GM21390 (cell line): ENCODE results near the gene NAA35.
"Not testable (repeated sequence)": the region's sequence is repeated elsewhere in the genome, so short reads cannot be mapped to it uniquely, and the experiment has no call there.

Experiments used
- ATAC-seq: cut with Tn5 transposase; IDR thresholded peaks from one replicate; pipeline ENCODE4 v1.9.1; 2021; ENCODE audit not compliant: unreplicated experiment

NAA35 gene

GRCh38 chr9:86022687-86023266 lies 81.8 kb downstream of the NAA35 start:
- no peak for ATAC-seq

DNA sequence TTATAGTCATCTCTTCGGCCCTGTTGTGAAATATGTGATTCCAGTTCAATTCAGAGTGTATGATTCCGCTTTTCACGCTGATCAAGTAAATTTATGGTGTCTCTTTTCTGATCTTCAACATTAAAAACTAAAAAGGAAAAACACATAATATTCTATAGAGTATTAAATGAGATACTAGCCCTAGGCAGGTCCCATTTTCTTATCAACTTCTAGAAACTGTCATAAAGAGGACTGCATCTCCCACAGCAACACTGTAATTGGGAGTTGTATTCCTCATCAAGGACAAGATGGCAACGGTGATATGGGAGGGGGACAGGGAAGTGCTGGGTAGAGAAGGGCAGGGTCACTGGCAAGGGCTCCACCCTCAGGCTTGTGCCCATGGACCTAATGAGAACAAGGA lies 86.8 kb downstream of the NAA35 start:
- ATAC-seq: no peak

- ATAC-seq: no peak
These were observed 94.2 kb downstream of the NAA35 start for GRCh38 chr9:86034863-86035734.

GRCh38 chr9:86035827-86036440 lies 95.0 kb downstream of the NAA35 start:
- no peak for ATAC-seq

DNA sequence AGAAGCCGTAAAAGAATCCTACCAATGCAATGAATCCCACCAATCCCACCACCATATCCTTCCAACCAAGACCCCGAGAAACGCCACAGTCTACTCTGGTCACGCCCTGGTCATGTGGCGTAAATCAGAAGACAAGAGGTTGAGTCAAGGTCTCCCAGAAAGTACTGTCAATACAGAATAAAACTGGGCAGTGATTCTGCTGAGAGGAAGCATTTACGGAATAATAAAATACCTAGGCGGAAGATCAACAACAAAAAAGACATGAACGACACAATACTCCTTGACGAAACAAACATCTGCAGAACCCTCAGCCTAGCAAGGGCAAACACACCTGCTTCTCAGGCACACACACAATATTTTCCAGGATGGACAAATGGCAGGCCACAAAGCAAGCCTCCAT lies 95.6 kb downstream of the NAA35 start:
- ATAC-seq: no peak

- no peak for ATAC-seq
These were observed 99.3 kb downstream of the NAA35 start for GRCh38 chr9:86039991-86040860.

GRCh38 chr9:86040861-86041155 lies 99.9 kb downstream of the NAA35 start:
- no peak for ATAC-seq

GRCh38 chr9:86041311-86041741 lies 100.4 kb downstream of the NAA35 start:
- no peak for ATAC-seq

DNA sequence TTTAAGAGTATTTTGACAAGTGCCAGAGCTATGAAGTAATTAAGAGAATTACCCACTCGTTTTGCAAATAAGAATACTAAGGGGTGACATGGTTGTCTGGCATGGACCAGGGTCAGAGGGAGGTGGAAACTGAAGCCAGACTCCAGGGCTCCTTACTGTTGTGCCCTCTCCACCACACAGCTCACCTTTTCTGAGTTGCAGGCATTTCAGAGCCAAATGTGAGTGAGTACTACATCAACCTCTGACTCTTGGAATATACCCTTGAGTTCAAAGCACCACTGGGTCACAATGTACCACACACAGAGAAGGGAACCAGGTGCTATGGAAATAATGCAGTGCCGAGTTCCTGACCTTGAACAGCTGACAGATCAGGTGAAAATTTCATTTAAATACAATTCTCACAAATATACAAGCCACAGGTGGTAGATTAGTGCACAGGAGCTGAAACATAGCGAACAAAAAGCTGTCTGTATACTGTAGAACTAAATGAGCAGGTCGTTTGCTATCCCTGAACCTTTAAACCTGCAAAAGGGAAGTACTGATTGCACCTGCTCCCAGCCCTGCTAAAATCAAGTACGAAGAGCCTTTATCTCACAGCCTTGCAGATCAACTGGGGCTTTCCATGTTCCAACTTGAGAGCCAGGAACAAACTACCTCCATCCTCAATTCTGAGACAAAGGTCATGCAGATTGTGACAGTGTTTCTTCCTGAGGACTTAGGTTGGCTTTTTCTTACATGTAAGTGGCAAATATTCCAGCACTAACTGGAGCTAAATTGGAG lies 101.4 kb downstream of the NAA35 start:
- no peak for ATAC-seq

DNA sequence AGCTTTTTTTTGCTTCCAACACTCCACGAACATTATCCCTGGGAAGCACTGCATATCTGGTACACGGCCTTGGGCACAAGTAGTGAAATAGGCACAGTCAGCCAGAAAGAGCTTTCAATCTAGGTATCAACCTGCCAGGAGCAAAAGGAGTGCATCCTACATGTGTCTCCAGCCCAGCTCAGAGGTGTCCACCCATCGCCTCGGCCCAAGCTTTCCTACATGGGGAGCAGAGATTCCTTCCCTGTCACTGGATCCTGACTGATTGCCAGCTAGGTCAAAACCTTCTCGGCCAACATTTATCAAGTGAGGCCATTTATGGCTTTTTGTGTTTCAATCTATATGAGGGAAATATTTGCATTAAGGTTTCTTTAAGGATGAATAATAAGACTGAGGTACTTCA lies 102.6 kb downstream of the NAA35 start:
- ATAC-seq: no peak

GRCh38 chr9:86043999-86044398 lies 103.1 kb downstream of the NAA35 start:
- ATAC-seq: no peak

- no peak for ATAC-seq
These were observed 104.7 kb downstream of the NAA35 start for GRCh38 chr9:86045654-86046053.

- ATAC-seq: no peak
These were observed 105.2 kb downstream of the NAA35 start for GRCh38 chr9:86046071-86046636.

- no peak for ATAC-seq
These were observed 106.0 kb downstream of the NAA35 start for GRCh38 chr9:86046930-86047341.

- ATAC-seq: no peak
These were observed 106.4 kb downstream of the NAA35 start for GRCh38 chr9:86047361-86047760.

- ATAC-seq: not testable (repeated sequence)
These were observed 107.2 kb downstream of the NAA35 start for GRCh38 chr9:86048018-86048742.

GRCh38 chr9:86052556-86053468 lies 111.9 kb downstream of the NAA35 start:
- ATAC-seq: no peak

- no peak for ATAC-seq
These were observed 113.7 kb downstream of the NAA35 start for GRCh38 chr9:86054695-86055094.

DNA sequence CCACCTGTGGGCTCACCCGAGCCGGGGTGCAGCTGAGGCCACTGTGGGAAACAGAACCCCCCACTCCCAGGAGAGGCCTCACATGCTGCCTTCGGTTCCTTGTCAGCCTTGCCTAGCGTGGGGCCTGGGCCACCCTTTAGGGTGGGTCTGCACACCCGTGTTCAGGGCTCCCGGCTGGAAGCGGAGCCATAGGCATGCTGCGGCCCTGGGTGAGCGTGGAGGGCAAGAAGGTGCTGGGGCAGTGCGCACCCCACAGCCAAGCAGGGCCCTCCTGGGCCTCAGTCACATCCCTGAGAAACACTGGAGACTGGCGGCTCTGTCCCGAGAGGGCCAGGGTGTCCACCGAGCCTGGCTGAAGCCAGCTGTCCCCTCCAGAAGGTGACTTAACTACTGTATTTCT lies 116.5 kb downstream of the NAA35 start:
- no peak for ATAC-seq
